ENCODE measurements around the gene ABHD2.

The ABHD2 gene

GRCh38 chr15:89167267-89168176 is 79.3 kb downstream of the ABHD2 start:
- no peak for DNase-seq (ENCODE audit: low spot score)

- no peak for DNase-seq (ENCODE audit: low spot score)
Observed at GRCh38 chr15:89168316-89168833, 80.1 kb downstream of the ABHD2 start.

- DNase-seq (ENCODE audit: low spot score), result no peak
Observed at GRCh38 chr15:89170364-89170763, 82.1 kb downstream of the ABHD2 start.

GRCh38 chr15:89171136-89172072 is 83.1 kb downstream of the ABHD2 start:
- peak; percentile 40 for DNase-seq (ENCODE audit: low spot score)

- DNase-seq (ENCODE audit: low spot score), result no peak
Observed at GRCh38 chr15:89172921-89173320, 84.7 kb downstream of the ABHD2 start.

GRCh38 chr15:89174476-89174875 is 86.2 kb downstream of the ABHD2 start:
- DNase-seq (ENCODE audit: low spot score), result no peak

- DNase-seq (ENCODE audit: low spot score), result no peak
Observed at GRCh38 chr15:89175617-89176191, 87.4 kb downstream of the ABHD2 start.

GRCh38 chr15:89177116-89177515 is 88.9 kb downstream of the ABHD2 start:
- no peak for DNase-seq (ENCODE audit: low spot score)

GRCh38 chr15:89177633-89178306 is 89.5 kb downstream of the ABHD2 start:
- peak; percentile 86 for DNase-seq (ENCODE audit: low spot score)

- DNase-seq (ENCODE audit: low spot score), result no peak
Observed at GRCh38 chr15:89178307-89178977, 90.2 kb downstream of the ABHD2 start.

- no peak for DNase-seq (ENCODE audit: low spot score)
Observed at GRCh38 chr15:89179966-89180875, 92.0 kb downstream of the ABHD2 start.

- DNase-seq (ENCODE audit: low spot score), result no peak
Observed at GRCh38 chr15:89184357-89184756, 96.1 kb downstream of the ABHD2 start.

- no peak for DNase-seq (ENCODE audit: low spot score)
Observed at GRCh38 chr15:89184886-89185526, 96.8 kb downstream of the ABHD2 start.

- DNase-seq (ENCODE audit: low spot score), result no peak
Observed at GRCh38 chr15:89186803-89187202, 98.5 kb downstream of the ABHD2 start.

GRCh38 chr15:89187301-89187985 is 99.2 kb downstream of the ABHD2 start:
- no peak for DNase-seq (ENCODE audit: low spot score)

GRCh38 chr15:89187986-89188514 is 99.8 kb downstream of the ABHD2 start:
- no peak for DNase-seq (ENCODE audit: low spot score)

GRCh38 chr15:89192136-89192535 is 103.9 kb downstream of the ABHD2 start:
- no peak for DNase-seq (ENCODE audit: low spot score)

GRCh38 chr15:89192766-89193165 is 104.5 kb downstream of the ABHD2 start:
- DNase-seq (ENCODE audit: low spot score), result no peak

- no peak for DNase-seq (ENCODE audit: low spot score)
Observed at GRCh38 chr15:89194608-89195007, 106.4 kb downstream of the ABHD2 start.

Measured in Ammon's horn (tissue), 1 donor.